GM19238 (cell line): Measurements from ENCODE around the gene NACC1.
A peak's percentile ranks its signal among the peaks of the same experiment; 100 is the strongest.

Source experiments
- DNase-seq: peaks from one replicate; pipeline ENCODE4 v3.0.0; 2011; ENCODE audit warnings: low spot score; ENCODE audit not compliant: insufficient read length

The NACC1 gene

GRCh38 chr19:13099073-13099999, 18.7 kb upstream of the NACC1 start:
- DNase-seq = peak; percentile 80

GRCh38 chr19:13100031-13100588, 18.0 kb upstream of the NACC1 start:
- peak; percentile 74 for DNase-seq

- no peak for DNase-seq
Measured at GRCh38 chr19:13100841-13101589, 17.0 kb upstream of the NACC1 start.

DNA sequence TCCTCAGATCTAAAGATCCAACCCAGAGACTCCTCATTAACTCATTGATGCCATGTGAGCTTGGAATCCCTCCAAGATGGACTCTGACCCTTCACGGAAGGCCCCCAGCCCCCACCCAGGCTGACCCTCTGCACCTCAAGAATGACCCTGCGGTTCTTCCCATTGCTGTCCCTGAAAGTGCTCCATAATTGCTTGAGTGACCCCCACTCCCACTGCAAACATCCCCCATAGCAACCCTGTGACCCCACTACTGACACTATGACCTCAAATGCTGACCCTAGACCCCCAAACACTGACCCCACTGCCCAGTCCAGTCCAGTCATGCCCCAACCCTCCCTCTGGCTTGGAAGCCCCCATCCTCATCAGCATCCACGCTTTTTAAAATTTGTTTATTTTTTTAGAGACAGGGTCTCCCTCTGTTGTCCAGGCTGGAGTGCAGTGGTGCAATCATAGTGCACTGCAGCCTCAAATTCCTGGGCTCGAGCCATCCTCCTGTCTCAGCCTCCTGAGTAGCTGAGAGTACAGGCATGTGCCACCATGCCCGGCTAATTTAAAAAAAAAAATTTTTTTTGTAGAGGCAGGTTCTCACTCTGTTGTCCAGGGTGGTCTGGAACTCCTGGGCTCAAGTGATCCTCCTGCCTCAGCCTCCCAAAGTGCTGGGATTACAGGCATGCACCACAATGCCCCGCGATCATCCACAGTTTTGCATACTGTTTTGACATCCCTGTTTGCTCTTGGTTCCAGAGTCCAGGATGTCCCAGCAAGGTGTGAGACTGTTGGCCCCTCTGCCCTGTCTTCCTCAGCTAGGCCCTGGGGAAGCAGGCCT, 16.3 kb upstream of the NACC1 start:
- no peak for DNase-seq

GRCh38 chr19:13102416-13102665, 15.7 kb upstream of the NACC1 start:
- DNase-seq = no peak

DNA sequence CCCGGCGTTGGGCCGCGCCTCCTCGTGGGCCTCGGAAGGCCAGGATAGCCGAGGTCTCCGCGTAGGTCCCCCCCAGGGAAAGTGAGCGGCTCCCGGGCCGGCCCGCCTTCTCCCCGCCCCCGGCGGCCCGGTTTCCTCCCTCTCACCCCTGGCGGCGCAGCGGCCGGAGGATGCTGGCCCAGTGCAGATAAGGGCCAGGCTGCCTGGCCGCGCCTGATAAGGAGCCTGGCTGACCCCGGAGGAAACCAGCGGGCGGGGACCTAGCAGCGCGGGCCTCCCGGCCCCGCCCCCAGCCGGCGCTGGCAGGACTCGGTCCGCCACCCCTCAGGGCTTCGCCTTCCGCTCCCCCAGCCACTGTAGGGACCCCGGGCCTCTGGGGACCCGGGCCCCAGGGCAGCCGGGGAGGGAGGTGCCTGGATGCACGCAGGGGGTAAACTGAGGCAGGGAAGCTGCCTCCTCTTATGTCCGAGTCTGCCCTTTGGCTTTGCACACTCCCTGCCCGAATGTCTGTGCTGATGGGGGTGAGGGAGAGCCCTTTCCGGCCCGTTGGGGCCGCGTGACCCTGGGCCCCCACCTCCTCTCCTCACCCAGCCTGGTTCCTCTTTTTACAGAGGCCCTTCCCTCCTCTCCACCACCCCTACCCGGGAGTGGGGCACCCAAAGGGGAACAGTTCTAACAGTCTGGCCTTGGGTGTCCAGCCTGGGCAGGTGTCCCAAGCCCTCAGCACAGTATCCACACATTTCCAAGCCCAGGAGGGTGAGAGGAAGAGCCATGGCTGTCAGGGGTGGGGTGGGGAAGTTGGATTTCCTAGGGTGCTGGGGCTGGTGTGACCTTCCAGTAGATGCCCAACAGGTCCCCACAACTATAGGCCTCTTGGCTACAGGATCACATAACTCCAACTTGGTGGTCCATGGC, 15.1 kb upstream of the NACC1 start, which contains the start of gene LYL1:
LYL1 (minus strand) TSS at position 193 of the 915 bp plus-strand sequence. CDS start 1,687 bp downstream, outside the sequence.
- DNase-seq = peak; percentile 74

GRCh38 chr19:13103581-13104359, 14.3 kb upstream of the NACC1 start:
- no peak for DNase-seq

DNA sequence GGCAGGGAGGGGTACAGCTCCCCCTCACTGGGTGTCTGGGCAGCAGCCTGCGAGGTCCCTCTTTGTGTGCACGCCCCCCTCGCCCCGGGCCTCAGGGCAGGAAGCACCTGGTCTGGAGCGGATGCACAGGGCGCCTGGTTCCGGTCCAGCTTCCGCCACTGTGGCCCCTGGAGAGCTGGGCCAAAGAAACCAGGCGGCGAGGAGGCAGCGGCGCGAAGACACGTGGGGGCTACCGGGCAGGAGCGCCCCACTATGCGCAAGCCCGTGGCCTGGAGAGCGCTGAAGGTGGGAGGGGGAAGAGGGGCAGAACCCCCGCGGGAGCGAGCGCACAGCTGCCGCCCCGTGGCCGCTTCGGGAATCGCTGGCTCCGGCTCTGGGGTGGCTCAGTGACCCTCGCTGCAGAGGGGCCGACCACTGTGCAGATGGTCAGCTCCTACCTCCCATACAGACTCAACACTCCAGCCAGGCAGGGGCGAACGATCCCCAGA, 13.7 kb upstream of the NACC1 start:
- DNase-seq = peak; percentile 83

DNA sequence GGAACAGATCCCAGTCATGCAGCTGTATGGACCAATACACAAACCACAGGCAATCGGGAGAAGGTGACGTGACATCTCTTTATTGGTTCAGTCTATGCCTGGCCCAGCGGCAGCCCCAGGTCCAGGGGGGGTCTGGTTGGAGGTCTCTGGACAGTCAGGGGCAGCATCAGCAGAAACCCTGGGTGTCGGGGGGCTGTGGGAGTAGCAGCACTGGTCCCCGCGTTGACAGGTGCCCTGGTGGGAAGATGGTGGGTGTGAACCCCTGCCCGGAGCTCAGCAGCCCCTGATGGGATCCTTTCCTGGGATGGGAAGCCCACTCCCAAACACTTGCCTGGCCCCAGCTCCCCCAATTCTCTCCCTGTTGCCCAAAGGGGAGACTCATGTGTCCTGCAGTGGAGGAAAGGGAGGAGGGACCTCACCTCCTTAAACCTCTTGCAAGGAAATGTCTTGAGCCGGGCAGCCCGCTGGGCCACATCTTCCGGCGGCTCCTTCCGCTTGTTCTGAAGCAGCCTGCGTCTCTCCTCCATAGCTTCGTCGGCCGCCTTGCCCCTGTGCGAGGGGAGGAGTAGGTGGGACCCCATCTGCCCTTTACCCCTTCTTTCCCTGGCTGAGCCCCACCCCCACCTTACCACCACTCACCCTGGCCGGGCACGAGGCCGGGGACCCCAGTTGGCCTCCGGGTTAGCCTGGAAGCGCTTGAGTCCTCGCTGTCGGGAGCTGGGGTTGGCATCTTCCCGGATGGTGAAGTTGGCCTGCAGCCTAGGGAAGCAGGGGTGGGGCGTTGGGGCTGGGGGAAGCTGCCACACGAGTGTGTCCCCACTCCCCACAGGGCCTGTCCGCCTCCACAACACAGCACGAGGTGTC, 13.0 kb upstream of the NACC1 start:
- no peak for DNase-seq

GRCh38 chr19:13109361-13110098, 8.5 kb upstream of the NACC1 start:
- DNase-seq = no peak

DNA sequence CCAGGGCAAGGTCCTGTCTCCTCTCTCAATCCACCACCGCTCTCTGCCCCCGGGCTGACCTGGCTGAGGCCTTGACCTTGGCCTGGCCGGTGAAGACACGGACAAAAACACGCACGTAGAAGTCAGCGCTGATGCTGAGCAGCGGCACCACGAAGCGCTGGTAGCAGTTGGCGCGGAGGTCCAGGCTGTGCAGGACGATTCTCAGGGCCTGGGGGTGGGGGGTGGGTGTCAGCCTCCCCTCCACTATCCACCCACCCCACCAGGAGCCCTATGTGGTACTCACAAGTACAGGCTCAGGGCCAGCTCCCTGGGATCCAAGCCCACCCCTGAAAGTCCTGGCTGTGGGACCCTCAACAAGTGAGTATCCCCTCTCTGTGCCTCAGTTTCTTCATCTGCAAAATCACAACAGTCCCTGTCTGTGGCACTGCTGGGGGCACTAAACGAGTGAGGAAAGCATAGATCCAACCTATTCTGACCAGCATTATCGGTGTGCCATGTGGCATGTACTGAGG, 7.9 kb upstream of the NACC1 start:
- no peak for DNase-seq

DNA sequence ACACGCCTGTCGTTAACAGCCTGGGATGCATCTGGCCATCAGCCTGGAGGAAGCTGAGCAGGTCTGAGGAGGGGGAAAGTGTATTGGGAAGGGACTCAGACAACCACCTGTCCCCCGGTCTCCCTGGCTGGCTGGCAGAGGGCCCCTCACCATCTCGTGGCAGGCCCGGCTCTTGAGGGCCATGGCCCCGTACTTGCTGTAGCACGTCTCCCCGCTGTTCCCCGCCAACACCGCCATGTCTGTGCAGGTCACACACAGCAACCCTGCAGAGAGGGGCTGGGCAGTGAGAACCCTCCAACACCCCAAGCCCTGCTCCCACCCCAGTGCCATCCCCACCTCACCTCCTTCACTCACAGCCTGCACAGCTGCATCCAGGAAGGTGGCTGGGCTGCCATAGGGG, 5.5 kb upstream of the NACC1 start:
- no peak for DNase-seq

DNA sequence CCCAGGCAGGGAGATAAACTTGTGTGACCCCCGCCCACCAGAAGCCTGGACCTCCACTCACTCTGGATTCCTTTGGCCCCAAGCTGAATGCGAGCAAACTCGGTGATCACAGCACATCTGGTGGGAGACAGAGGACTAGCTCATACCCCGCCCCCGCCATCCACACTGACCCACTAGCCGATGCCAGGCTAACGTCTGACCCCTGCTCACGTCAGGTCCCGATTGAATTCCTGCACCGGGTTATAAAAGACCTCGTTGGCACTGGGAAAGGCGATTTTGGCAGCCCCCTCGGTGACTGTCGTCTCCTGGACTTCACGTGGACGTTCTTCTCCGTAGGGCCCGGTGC, 2.2 kb upstream of the NACC1 start:
- DNase-seq = no peak

DNA sequence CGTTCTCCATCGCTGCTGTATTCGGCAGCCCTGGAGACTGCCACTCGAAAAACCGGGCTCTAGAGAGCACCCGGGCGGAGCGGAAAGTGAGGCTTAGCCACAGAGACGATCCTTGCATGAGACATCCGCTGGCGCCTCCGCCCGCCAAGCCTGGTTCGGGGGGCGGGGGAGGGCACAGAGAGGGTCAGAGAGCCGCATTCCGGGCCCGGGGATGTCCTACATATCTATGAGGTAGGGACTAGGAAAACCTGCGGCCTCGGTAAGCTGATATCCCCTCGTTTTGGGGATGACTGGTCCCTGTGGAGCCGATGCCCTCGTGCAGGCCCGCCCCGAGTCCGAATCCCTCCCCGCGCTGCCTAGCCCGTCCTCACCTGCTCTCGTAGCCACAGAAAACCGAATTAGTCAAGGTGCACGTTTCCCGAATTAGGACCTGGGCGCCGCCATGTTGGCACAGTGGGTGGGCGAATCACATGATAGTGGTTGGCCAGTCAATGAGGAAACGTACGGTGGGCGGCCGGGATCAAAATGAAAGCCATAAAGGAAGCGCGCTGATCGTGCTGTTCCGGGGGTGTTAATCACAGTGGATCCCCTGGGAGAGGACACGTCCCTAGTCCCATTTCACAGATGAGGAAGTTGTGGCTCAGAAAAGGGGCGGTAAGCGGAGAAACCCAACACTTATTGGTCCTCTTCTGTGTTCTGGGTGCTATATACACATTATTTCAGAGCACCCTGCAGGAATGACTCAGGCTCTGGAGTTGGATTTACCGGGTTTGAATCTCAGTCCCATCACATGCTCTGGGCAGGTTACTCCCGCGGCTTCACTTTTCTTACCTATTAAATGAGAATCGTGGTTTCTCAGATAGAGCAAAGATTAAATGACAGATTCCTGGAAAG, 1.5 kb upstream of the NACC1 start, which contains the start of gene TRMT1:
TRMT1 (minus strand) TSS at position 459 of the 894 bp plus-strand sequence; CDS start at position 118, 341 bp downstream.
- DNase-seq = peak; percentile 96

- no peak for DNase-seq
Measured at GRCh38 chr19:13117176-13117771, 790 bp upstream of the NACC1 start.
